OCI-LY3 (cell line): Measurements from ENCODE around the gene ART1.
"Not testable (repeated sequence)": the region's sequence is repeated elsewhere in the genome, so short reads cannot be mapped to it uniquely, and the experiment has no call there.

ENCODE experiments used
- EZH2phosphoT487 ChIP-seq: fragments of 200-600 bp; shearing (Covaris generic); IDR thresholded peaks from 2 replicates; pipeline ENCODE4 v1.6.1; 2018; ENCODE audit warnings: antibody characterized with exemption, mixed run types, low read depth
- TF ChIP-seq, protein P1 (sequence below): fragments of 200-600, 300-600 bp; sonication (generic); IDR thresholded peaks from 2 replicates; pipeline ENCODE4 v1.5.1; 2014; ENCODE audit warnings: antibody characterized with exemption, low read length, low read depth

DNA sequence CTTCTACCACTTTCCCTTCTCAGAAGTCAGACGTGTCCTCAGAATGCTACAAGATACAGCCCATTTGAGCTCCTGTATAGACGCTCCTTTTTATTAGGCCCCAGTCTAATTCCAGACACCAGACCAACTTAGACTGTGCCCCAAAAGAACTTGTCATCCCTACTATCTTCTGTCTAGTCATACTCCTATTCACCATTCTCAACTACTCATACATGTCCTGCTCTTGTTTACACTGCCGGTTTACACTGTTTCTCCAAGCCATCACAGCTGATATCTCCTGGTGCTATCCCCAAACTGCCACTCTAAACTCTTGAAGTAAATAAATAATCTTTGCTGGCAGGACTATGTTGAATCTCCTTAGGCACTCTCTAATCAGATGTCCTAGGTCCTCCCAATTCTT lies 7.6 kb downstream of the ART1 start:
- TF ChIP-seq, protein P1, sequence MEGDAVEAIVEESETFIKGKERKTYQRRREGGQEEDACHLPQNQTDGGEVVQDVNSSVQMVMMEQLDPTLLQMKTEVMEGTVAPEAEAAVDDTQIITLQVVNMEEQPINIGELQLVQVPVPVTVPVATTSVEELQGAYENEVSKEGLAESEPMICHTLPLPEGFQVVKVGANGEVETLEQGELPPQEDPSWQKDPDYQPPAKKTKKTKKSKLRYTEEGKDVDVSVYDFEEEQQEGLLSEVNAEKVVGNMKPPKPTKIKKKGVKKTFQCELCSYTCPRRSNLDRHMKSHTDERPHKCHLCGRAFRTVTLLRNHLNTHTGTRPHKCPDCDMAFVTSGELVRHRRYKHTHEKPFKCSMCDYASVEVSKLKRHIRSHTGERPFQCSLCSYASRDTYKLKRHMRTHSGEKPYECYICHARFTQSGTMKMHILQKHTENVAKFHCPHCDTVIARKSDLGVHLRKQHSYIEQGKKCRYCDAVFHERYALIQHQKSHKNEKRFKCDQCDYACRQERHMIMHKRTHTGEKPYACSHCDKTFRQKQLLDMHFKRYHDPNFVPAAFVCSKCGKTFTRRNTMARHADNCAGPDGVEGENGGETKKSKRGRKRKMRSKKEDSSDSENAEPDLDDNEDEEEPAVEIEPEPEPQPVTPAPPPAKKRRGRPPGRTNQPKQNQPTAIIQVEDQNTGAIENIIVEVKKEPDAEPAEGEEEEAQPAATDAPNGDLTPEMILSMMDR: not testable (repeated sequence)
- not testable (repeated sequence) for TF ChIP-seq EZH2phosphoT487
